SU-DHL-6 (cell line): ENCODE measurements around the gene DOHH.

Experiments
- CTCF ChIP-seq: fragments of 200-600 bp; sonication (generic); IDR thresholded peaks from one replicate; pipeline ENCODE4 v1.5.1; 2017; ENCODE audit warnings: antibody characterized with exemption, mild to moderate bottlenecking, low read length, moderate library complexity; ENCODE audit not compliant: insufficient read depth, poor library complexity, severe bottlenecking
- EZH2phosphoT487 ChIP-seq: fragments of 200-600 bp; sonication (generic), shearing (Covaris generic); conservative IDR thresholded peaks from 2 replicates; pipeline ENCODE4 v1.6.1; 2018; ENCODE audit warnings: mild to moderate bottlenecking, antibody characterized with exemption, low read length, moderate library complexity, mixed read lengths

GRCh38 chr19:3512562-3513228, 12.2 kb upstream of the DOHH start:
- TF ChIP-seq CTCF = no peak
- TF ChIP-seq EZH2phosphoT487 = no peak
